Midbrain (tissue), 1 donor: ENCODE data around the gene DLGAP1.
A peak's percentile ranks its signal among the peaks of the same experiment; 100 is the strongest.

Experiments used
- DNase-seq: peaks from one replicate; lab custom pipeline; 2025; lab: John Stamatoyannopoulos, UW

The DLGAP1 gene

GRCh38 chr18:3773303-3773702 lies 681.8 kb downstream of the DLGAP1 start:
- DNase-seq = no peak

- DNase-seq = peak; percentile 90
These were observed 683.8 kb downstream of the DLGAP1 start for GRCh38 chr18:3771121-3771971.

GRCh38 chr18:3761266-3761665 lies 693.8 kb downstream of the DLGAP1 start:
- no peak for DNase-seq

- no peak for DNase-seq
These were observed 694.4 kb downstream of the DLGAP1 start for GRCh38 chr18:3760741-3761140.

GRCh38 chr18:3759099-3759498 lies 696.0 kb downstream of the DLGAP1 start:
- no peak for DNase-seq

- DNase-seq = no peak
These were observed 696.6 kb downstream of the DLGAP1 start for GRCh38 chr18:3758531-3758930.

- no peak for DNase-seq
These were observed 697.7 kb downstream of the DLGAP1 start for GRCh38 chr18:3757361-3757760.

- no peak for DNase-seq
These were observed 702.0 kb downstream of the DLGAP1 start for GRCh38 chr18:3753106-3753505.

- DNase-seq = no peak
These were observed 707.0 kb downstream of the DLGAP1 start for GRCh38 chr18:3748086-3748485.

GRCh38 chr18:3747176-3747973 lies 707.7 kb downstream of the DLGAP1 start:
- no peak for DNase-seq

GRCh38 chr18:3742541-3742940 lies 712.6 kb downstream of the DLGAP1 start:
- no peak for DNase-seq

- no peak for DNase-seq
These were observed 713.8 kb downstream of the DLGAP1 start for GRCh38 chr18:3741333-3741732.

- DNase-seq = no peak
These were observed 726.2 kb downstream of the DLGAP1 start for GRCh38 chr18:3728704-3729437.

GRCh38 chr18:3727274-3727673 lies 727.8 kb downstream of the DLGAP1 start:
- DNase-seq = no peak

GRCh38 chr18:3726238-3726951 lies 728.7 kb downstream of the DLGAP1 start:
- no peak for DNase-seq

- no peak for DNase-seq
These were observed 730.0 kb downstream of the DLGAP1 start for GRCh38 chr18:3725115-3725514.

- DNase-seq = no peak
These were observed 731.6 kb downstream of the DLGAP1 start for GRCh38 chr18:3723554-3723953.

- no peak for DNase-seq
These were observed 732.3 kb downstream of the DLGAP1 start for GRCh38 chr18:3722649-3723433.

- no peak for DNase-seq
These were observed 733.1 kb downstream of the DLGAP1 start for GRCh38 chr18:3721771-3722648.
